Caco-2 (cell line): Measurements from ENCODE around the gene NR2C2. TPM values are rescaled to one million over a fixed set of nuclear protein-coding genes. Genes with fewer than 3 reads are reported as not detected.

ENCODE experiments used
- BruUV-seq: library from RNA; stranded (reverse); fragments of 400-500 nt; replicated peaks from 2 replicates; lab custom pipeline; 2021; lab: Mats Ljungman, UMichigan
- CTCF ChIA-PET: fragments of 300-600 bp; sonication (Branson Sonifier 250); formaldehyde crosslinking; loops from one replicate; lab custom pipeline; 2022; ENCODE audit warnings: antibody characterized with exemption; lab: Charles Lee
- POLR2A ChIA-PET: fragments of 300-600 bp; sonication (Branson Sonifier 250); formaldehyde crosslinking; loops from one replicate; lab custom pipeline; 2022; ENCODE audit warnings: antibody characterized with exemption; lab: Charles Lee
- DNase-seq, 2 experiments: peaks; one replicate each; pipeline versions ENCODE4 v3.0.0 to v3.0.0-alpha.2; 2020 to 2022
- H3K27me3 ChIP-seq: replicated peaks from 2 replicates; pipeline ENCODE4 v1.6.0; 2011; ENCODE audit warnings: low read length; ENCODE audit not compliant: control insufficient read depth, insufficient read depth
- H3K36me3 ChIP-seq: 2 replicates; pipeline ENCODE4 v1.5.1; 2011; ENCODE audit warnings: low read length; ENCODE audit not compliant: control insufficient read depth, insufficient read depth
- H3K4me1 ChIP-seq: fragments of 250-450 bp; sonication (Bioruptor Pico); 2 replicates; pipeline ENCODE4 v1.5.1; 2020; ENCODE audit warnings: mild to moderate bottlenecking
- H3K4me3 ChIP-seq: 2 replicates; pipeline ENCODE4 v1.5.1; 2011; ENCODE audit warnings: low read depth, mild to moderate bottlenecking, control low read depth, low read length
- H3K9me3 ChIP-seq: fragments of 250-450 bp; sonication (Bioruptor Pico); 2 replicates; pipeline ENCODE4 v1.5.1; 2020; ENCODE audit warnings: mild to moderate bottlenecking, moderate library complexity
- H3K27ac Mint-ChIP-seq: one replicate; pipeline ENCODE4 v1.8.0; 2022; ENCODE audit warnings: mixed read lengths; ENCODE audit not compliant: unreplicated experiment
- H3K27me3 Mint-ChIP-seq: one replicate; pipeline ENCODE4 v1.8.0; 2022; ENCODE audit warnings: mixed read lengths; ENCODE audit not compliant: insufficient read depth, unreplicated experiment
- H3K36me3 Mint-ChIP-seq: one replicate; pipeline ENCODE4 v1.8.0; 2022; ENCODE audit warnings: mild to moderate bottlenecking, mixed read lengths; ENCODE audit not compliant: insufficient read depth, unreplicated experiment
- H3K4me1 Mint-ChIP-seq: one replicate; pipeline ENCODE4 v1.8.0; 2022; ENCODE audit warnings: low read depth, mixed read lengths; ENCODE audit not compliant: unreplicated experiment
- H3K4me3 Mint-ChIP-seq: one replicate; pipeline ENCODE4 v1.8.0; 2022; ENCODE audit warnings: mild to moderate bottlenecking, moderate library complexity, mixed read lengths; ENCODE audit not compliant: unreplicated experiment
- H3K9me3 Mint-ChIP-seq: one replicate; pipeline ENCODE4 v1.8.0; 2022; ENCODE audit warnings: mixed read lengths; ENCODE audit not compliant: unreplicated experiment
- CTCF ChIP-seq, 2 experiments: fragments of 200-600 bp in 1 of 2; IDR thresholded peaks; 1 replicate in 1 of 2; 2 replicates in 1 of 2; pipeline versions ENCODE4 v1.5.1 to v1.8.0; 2011 to 2022; ENCODE audit warnings: antibody characterized with exemption in 1 of 2, control low read depth in 1 of 2, inconsistent platforms in 1 of 2, low read depth in 1 of 2, low read length in 1 of 2, mild to moderate bottlenecking in 1 of 2, moderate library complexity in 1 of 2; ENCODE audit not compliant: insufficient read depth in 1 of 2, severe bottlenecking in 1 of 2, unreplicated experiment in 1 of 2
- intact Hi-C: fragments of 100-400 bp; cut with micrococcal nuclease; formaldehyde crosslinking; loops from one replicate; pipeline ENCODE4 v1.10.0; 2022; ENCODE audit not compliant: unreplicated experiment
- total RNA-seq: library from RNA; stranded (reverse); gene quantifications from 2 replicates; pipeline ENCODE4 v1.2.3, GENCODE V29; 2022

The NR2C2 gene
- total RNA-seq, 1 experiment from 2014 or later = 37.0 TPM

GRCh38 chr3:14948609-14949038 is 1.2 kb downstream of the NR2C2 start:
- CTCF ChIA-PET = interaction anchor here (0.6 kb wide), 1 partner anchor 158 kb away, joined by 3 read pairs; no protein-coding TSS in a partner anchor
- H3K36me3 ChIP-seq = no peaks in the 10 kb centered on the region
- TF ChIP-seq CTCF (IDR thresholded peaks at IDR 0.05; ENCODE audit: insufficient read depth in 1 of 2, low read depth in 1 of 2, low read length in 1 of 2, severe bottlenecking in 1 of 2, unreplicated experiment in 1 of 2) = no peak
- Mint-ChIP-seq H3K4me3 (peak overlapping the region; percentile 97), H3K36me3 (peaks cover 26% of the 10 kb centered on the region), H3K9me3 (no peaks in the 10 kb centered on the region), H3K4me1 (peaks cover 8% of the 10 kb centered on the region), H3K27ac (peak overlapping the region; percentile 100), H3K27me3 (no peaks in the 10 kb centered on the region)
- H3K4me3 ChIP-seq = peak overlapping the region; percentile 60
- no TSS peak for BruUV-seq
- H3K27me3 ChIP-seq = no peaks in the 10 kb centered on the region
- DNase-seq = no peak
- POLR2A ChIA-PET = interaction anchor here (0.5 to 1.0 kb wide), 6 partner anchors 16 to 688 kb away, joined by 3 to 5 read pairs (median 4); partner anchors contain the start of gene MRPS25
- intact Hi-C loops = loop anchor here (10.0 kb wide), 1 partner anchor 256 kb away; the partner anchor contains the start of gene CAPN7
- no peaks in the 10 kb centered on the region for H3K9me3 ChIP-seq
- no peaks in the 10 kb centered on the region for H3K4me1 ChIP-seq

- BruUV-seq = no TSS peak
- peak overlapping the region; percentile 97 for H3K4me3 Mint-ChIP-seq
- CTCF ChIA-PET = no interaction called here
- H3K4me3 ChIP-seq = peak overlapping the region; percentile 60
- peaks cover 26% of the 10 kb centered on the region for H3K36me3 Mint-ChIP-seq
- intact Hi-C loops = loop anchor here (10.0 kb wide), 1 partner anchor 256 kb away; the partner anchor contains the start of gene CAPN7
- H3K9me3 Mint-ChIP-seq = no peaks in the 10 kb centered on the region
- TF ChIP-seq CTCF (IDR thresholded peaks at IDR 0.05; ENCODE audit: insufficient read depth in 1 of 2, low read depth in 1 of 2, low read length in 1 of 2, severe bottlenecking in 1 of 2, unreplicated experiment in 1 of 2) = no peak
- POLR2A ChIA-PET = interaction anchor here (0.5 kb wide), 1 partner anchor 18 kb away, joined by 3 read pairs; no protein-coding TSS in a partner anchor
- H3K4me1 ChIP-seq = no peaks in the 10 kb centered on the region
- no peaks in the 10 kb centered on the region for H3K27me3 ChIP-seq
- H3K36me3 ChIP-seq = no peaks in the 10 kb centered on the region
- peaks cover 8% of the 10 kb centered on the region for H3K4me1 Mint-ChIP-seq
- H3K27me3 Mint-ChIP-seq = no peaks in the 10 kb centered on the region
- DNase-seq = no peak
- no peaks in the 10 kb centered on the region for H3K9me3 ChIP-seq
- H3K27ac Mint-ChIP-seq = peak overlapping the region; percentile 100
Observed at GRCh38 chr3:14949126-14949525, 1.7 kb downstream of the NR2C2 start.

GRCh38 chr3:14950274-14950673 is 2.9 kb downstream of the NR2C2 start:
- intact Hi-C loops = no loop called here
- no peaks in the 10 kb centered on the region for H3K9me3 ChIP-seq
- H3K27me3 ChIP-seq = no peaks in the 10 kb centered on the region
- no peak for DNase-seq
- H3K4me3 ChIP-seq = no peak overlapping the region
- CTCF ChIA-PET = no interaction called here
- TF ChIP-seq CTCF (IDR thresholded peaks at IDR 0.05; ENCODE audit: insufficient read depth in 1 of 2, low read depth in 1 of 2, low read length in 1 of 2, severe bottlenecking in 1 of 2, unreplicated experiment in 1 of 2) = no peak
- no peak overlapping the region for H3K4me3 Mint-ChIP-seq
- H3K36me3 ChIP-seq = no peaks in the 10 kb centered on the region
- H3K4me1 ChIP-seq = no peaks in the 10 kb centered on the region
- no peaks in the 10 kb centered on the region for H3K9me3 Mint-ChIP-seq
- H3K36me3 Mint-ChIP-seq = peaks cover 36% of the 10 kb centered on the region
- H3K4me1 Mint-ChIP-seq = peaks cover 8% of the 10 kb centered on the region
- no TSS peak for BruUV-seq
- no peak overlapping the region for H3K27ac Mint-ChIP-seq
- POLR2A ChIA-PET = no interaction called here
- H3K27me3 Mint-ChIP-seq = no peaks in the 10 kb centered on the region
